SW480 (cell line): ENCODE measurements around the gene PDE11A.
"Not testable (repeated sequence)": the region's sequence is repeated elsewhere in the genome, so short reads cannot be mapped to it uniquely, and the experiment has no call there.

Experiments
- DNase-seq: peaks from one replicate; pipeline ENCODE4 v3.0.0-alpha.2; 2016; ENCODE audit warnings: low spot score

Gene PDE11A

GRCh38 chr2:177882501-177882900, 190.1 kb downstream of the PDE11A start:
- DNase-seq = no peak

GRCh38 chr2:177881921-177882320, 190.7 kb downstream of the PDE11A start:
- DNase-seq = no peak

- DNase-seq = no peak
Measured at GRCh38 chr2:177881008-177881747, 191.4 kb downstream of the PDE11A start.

DNA sequence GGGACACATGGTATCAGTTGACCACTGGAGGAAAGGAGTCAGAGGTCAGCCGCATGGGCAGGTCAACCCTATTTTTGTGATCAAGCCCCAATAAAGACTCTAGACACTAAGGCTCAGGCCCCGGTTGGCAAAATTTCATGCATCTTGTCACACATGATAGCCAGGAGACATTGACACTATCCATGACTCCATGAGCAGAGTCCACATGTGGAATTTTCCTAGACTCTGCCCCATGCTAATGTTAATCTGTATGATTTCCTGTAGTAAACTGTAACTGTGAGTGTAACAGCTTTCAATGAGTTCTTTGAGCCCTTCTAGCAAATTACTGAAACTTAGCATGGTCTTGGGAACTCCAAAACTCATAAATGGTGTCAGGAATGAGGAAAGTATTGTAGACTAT, 192.3 kb downstream of the PDE11A start:
- no peak for DNase-seq

DNA sequence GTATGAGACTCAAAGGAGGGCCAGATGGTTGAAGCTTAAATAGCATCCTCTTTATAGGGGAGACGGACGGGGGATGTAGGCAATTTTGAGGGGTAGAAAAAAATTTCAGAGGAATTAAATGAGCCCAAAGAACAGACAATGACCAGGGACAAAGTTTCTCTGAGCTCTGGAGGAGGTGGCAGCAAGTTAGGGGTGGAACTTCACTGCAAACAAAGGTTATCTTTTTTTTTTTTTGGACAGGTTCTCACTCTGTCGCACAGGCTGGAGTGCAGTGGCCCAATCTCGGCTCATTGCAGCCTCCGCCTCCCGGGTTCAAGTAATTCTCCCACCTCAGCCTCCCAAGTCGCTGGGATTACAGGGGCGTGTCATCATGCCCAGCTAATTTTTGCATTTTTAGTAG, 195.6 kb downstream of the PDE11A start:
- DNase-seq = no peak

DNA sequence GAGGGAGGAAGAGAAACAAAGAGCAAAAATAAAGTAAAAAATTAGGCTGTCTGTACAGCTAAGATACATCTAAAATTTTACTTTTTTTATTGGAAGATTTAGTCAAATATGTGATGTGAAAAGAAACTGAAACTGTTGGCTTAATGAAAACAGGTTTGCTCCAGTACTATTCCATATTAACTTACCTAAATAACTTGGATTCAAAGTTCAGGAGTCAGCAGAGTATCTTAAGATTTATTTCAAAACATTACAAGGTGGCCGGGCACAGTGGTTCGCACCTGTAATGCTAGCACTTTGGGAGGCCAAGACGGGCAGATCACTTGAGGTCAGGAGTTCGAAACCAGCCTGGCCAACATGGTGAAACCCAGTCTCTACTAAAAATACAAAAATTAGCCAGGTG, 197.9 kb downstream of the PDE11A start:
- DNase-seq = no peak

- no peak for DNase-seq
Measured at GRCh38 chr2:177873915-177874314, 198.7 kb downstream of the PDE11A start.

- DNase-seq = no peak
Measured at GRCh38 chr2:177872286-177872685, 200.3 kb downstream of the PDE11A start.

DNA sequence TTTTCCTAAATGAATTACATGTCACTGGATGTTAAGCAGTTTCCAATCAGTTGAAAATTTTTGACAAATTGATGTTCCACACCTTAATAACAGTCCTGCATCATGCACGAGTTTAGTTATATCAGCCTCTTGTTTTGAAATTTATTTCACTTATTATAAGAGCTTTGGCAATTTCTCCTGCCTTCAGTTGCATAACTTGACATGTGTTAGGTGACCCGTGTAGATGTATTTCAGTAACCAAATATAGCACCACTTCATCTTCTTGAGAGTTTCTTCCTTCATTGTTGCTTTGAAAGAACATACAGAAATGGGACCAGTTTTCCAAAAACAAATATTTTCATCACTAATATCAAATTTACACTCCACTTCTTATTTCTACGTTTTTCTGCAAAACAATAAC, 202.7 kb downstream of the PDE11A start:
- no peak for DNase-seq

- no peak for DNase-seq
Measured at GRCh38 chr2:177869209-177869608, 203.4 kb downstream of the PDE11A start.

DNA sequence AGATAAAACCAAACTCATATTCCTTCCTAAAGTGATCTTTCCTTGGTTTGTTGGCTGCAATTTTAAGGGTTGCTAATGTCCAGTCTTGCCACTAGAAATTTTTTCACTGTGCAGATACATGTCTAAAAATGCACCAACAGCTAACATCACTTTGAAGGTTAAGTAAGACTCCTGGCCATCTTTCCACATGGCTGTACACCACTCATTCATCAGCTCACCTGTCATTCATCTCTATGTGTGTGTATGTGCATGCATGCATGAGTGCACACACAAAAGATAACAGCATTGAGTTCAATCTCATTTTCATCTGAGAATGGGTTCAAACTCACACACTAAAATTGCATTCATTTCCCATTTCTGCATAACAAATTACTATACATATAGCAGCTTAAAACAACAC, 203.8 kb downstream of the PDE11A start:
- DNase-seq = no peak

GRCh38 chr2:177857538-177857937, 215.0 kb downstream of the PDE11A start:
- no peak for DNase-seq

- no peak for DNase-seq
Measured at GRCh38 chr2:177852389-177852788, 220.2 kb downstream of the PDE11A start.

GRCh38 chr2:177843188-177843587, 229.4 kb downstream of the PDE11A start:
- DNase-seq = no peak

DNA sequence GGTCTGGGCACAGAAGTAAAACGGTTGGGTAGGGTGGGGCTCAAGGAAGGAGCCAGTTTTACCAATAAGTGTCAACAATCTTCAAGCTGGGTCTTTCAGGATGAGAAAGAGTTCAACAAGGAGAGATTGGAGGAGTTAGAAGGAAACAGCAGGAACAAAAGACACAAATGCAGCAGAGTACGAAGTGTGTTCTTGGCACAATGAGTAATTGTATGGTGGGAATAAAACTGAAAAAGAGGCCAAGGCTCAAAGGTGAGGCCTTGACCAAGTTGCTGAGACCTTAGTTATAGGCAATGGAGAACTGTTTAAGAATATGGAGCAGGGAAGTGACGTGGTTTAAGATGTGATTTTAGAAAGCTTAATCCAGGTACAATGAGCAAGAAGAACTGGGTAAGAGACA, 230.3 kb downstream of the PDE11A start:
- DNase-seq = no peak

DNA sequence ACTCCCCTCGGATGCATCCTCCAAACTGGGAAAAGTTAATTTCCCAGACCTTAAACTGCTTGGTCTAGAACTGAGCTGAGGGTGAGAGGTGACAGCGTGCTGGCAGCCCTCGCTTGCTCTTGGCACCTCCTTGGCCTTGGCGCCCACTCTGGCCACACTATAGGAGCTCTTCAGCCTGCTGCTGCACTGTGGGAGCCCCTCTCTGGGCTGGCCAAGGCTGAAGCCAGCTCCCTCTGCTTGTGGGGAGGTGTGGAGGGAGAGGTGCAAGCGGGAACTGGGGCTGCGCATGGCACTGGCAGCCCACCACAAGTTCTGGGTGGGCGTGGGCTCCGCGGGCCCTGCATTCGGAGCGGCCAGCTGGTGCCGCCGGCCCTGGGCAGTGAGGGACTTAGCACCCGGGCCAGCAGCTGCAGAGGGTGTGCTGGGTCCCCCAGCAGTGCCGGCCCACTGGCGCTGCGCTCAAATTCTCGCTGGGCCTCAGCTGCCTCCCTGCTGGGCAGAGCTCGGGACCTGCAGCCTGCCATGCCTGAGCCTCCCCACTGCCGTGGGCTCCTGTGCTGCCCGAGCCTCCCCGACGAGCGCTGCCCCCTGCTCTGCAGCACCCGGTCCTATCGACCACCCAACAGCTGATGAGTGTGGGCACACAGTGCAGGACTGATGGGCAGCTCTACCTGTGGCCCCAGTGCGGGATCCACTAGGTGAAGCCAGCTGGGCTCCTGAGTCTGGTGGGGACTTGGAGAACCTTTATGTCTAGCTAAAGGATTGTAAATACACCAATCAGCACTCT, 237.0 kb downstream of the PDE11A start:
- DNase-seq = not testable (repeated sequence)

- no peak for DNase-seq
Measured at GRCh38 chr2:177832611-177833433, 239.8 kb downstream of the PDE11A start.

DNA sequence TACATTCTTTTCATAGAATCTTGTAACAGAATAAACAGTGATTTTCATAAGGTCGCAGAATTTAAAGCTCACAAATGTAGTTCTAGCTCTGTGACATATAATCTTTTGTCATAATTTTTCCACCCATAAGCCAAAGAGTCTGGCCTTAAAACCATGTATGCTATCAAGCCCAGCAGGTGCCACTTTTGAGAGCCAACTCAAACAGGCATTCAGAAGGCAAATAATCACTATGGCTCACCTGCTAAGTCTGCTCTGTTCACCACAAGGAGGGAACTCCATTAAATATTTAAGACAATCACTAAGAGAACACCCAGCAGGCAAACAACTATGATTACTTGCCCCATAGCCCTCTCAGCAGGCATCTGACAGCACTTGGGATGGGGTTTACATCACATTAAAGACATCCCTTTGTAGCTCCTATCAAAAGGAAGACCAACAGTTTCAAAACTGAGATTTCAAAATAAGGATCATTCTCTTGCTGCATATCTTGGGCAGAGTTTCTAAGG, 241.6 kb downstream of the PDE11A start:
- DNase-seq = no peak

GRCh38 chr2:177828557-177828956, 244.0 kb downstream of the PDE11A start:
- DNase-seq = no peak

- DNase-seq = no peak
Measured at GRCh38 chr2:177826897-177827296, 245.7 kb downstream of the PDE11A start.

- no peak for DNase-seq
Measured at GRCh38 chr2:177822941-177823340, 249.6 kb downstream of the PDE11A start.

DNA sequence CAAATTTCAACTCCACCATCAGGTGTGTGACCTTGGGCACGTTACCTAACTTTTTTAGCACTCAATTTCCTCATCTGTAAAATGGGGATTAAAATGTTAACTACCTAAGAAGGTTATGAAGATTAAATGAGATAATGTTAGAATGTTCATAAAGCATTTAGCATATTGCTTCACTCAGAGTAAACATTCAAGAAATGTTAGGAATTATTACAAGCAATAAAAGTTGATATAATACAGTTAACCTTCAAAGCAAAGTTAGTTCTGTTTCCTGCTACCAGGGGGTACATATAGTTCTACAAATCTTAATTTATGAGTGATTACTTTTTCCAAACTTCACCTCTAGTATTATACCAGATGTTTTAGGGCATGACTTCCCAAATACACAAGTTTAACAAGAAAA, 254.2 kb downstream of the PDE11A start:
- DNase-seq = no peak

DNA sequence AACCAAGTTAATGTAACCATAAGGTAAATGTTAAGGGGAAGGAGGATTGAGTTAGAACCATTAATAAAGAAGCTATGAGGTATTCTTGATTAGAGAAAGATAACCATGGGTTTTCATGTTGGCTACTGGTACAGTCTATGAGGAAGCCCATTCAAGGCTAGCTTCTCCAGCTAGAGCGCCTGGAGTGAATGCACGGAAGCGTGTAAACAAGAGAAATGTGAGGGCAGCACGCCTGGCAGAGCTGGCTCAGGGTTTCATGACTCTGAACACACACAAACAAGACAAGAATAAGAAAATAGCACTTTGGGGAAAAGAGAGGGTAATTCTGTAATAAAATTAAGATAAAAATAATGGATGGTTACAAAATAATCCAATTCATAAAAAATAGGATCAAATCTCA, 255.3 kb downstream of the PDE11A start:
- DNase-seq = no peak
